ENCODE measurements around the gene ISOC2. TPM values are rescaled to one million over a fixed set of nuclear protein-coding genes. Genes with fewer than 3 reads are reported as not detected.

Gene ISOC2
- polyA plus RNA-seq, 4 donors, result 28.8 to 164 (median 78.4) TPM

DNA sequence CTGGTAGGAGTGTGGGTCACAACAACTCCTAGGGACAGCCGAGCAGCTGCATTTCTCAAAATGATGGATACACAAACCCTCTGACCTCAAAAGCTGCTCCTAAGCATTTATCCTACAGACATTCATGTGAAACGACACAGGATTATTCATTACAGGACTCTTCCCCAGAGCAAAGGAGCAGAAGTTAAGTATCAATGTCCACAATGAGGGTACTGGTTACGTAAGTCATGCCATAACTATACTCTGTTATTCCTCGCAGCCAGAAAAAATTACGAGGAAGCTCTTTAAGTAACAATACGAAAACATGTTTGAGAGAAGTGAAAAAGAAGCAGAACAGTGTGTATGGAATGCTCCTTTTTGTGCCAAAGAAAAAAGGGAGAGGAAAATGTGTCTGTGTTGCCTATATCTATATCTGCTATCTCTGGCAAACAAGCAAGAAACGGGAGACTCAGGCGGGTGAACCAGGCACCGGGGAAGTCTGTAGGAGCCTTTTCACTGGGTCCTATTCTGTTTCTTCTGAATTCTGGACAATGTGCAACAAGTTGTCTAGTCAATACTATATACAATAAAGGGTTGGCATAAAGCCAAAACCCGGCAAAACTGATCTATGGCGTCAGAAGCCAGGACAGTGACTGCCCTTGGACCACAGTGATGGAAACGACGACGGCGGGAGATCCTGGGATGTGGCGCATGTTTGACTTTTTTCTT lies 1.3 kb downstream of the ISOC2 start:
- WGBS, 3 donors, result 20 to 31% (median 30%) methylated on average over 16 of the region's 16 CpGs
- peaks cover 0 to 19% (median 0%) of the 10 kb centered on the region in 3 donors for H3K36me3 ChIP-seq (ENCODE audit: control insufficient read depth in 3 of 3, insufficient read depth in 2 of 3, low read depth in 1 of 3, low read length in 3 of 3)
- H3K4me1 ChIP-seq (ENCODE audit: control insufficient read depth in 3 of 3, insufficient read depth in 2 of 3, low read depth in 1 of 3, low read length in 2 of 3), result peaks cover 0 to 23% (median 2%) of the 10 kb centered on the region in 3 donors
- H3K9me3 ChIP-seq (ENCODE audit: control insufficient read depth in 2 of 2, insufficient read depth in 1 of 2, low read depth in 1 of 2, low read length in 1 of 2), result no peaks in the 10 kb centered on the region
- no peak for FAIRE-seq
- peak; percentile 30 to 65 for DNase-seq
- peak overlapping the region in 1 of 3 donors; percentile 74 for H3K4me3 ChIP-seq (ENCODE audit: low read depth in 1 of 3, low read length in 3 of 3)
- H3K27me3 ChIP-seq (ENCODE audit: control insufficient read depth in 3 of 3, insufficient read depth in 3 of 3, low read length in 3 of 3), result peaks cover 0 to 10% (median 0%) of the 10 kb centered on the region in 3 donors
- H3K27ac ChIP-seq (ENCODE audit: low read depth in 1 of 3, low read length in 2 of 3), result peak overlapping the region in 2 of 3 donors; percentile 90 to 96

DNA sequence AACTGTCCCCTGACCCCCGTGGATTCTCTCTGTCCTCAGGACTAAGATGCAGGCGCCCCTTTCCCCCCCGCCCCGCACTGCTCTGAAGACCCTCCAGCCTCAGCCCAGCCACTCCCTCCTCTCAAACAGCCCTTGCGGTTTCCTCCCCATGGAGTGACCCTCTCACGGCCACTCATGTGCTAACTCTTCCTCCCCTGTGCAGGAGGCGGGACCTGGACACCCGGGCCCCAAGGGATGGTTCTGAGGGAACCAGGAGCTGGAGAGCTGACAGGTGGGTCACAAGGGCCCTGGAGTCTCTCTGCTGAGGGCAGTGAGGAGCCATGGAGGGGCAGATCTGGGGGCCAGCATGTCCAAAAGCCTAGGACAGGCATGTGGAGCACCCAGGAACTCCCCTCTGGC lies 1.9 kb downstream of the ISOC2 start:
- Histone ChIP-seq H3K36me3 (ENCODE audit: control insufficient read depth in 3 of 3, insufficient read depth in 2 of 3, low read depth in 1 of 3, low read length in 3 of 3) (peaks cover 0 to 23% (median 0%) of the 10 kb centered on the region in 3 donors), H3K4me3 (ENCODE audit: low read depth in 1 of 3, low read length in 3 of 3) (no peak overlapping the region), H3K27ac (ENCODE audit: low read depth in 1 of 3, low read length in 2 of 3) (peak overlapping the region in 1 of 3 donors; percentile 90), H3K4me1 (ENCODE audit: control insufficient read depth in 3 of 3, insufficient read depth in 2 of 3, low read depth in 1 of 3, low read length in 2 of 3) (peaks cover 0 to 23% (median 2%) of the 10 kb centered on the region in 3 donors), H3K27me3 (ENCODE audit: control insufficient read depth in 3 of 3, insufficient read depth in 3 of 3, low read length in 3 of 3) (peaks cover 0 to 10% (median 0%) of the 10 kb centered on the region in 3 donors), H3K9me3 (ENCODE audit: control insufficient read depth in 2 of 2, insufficient read depth in 1 of 2, low read depth in 1 of 2, low read length in 1 of 2) (no peaks in the 10 kb centered on the region)
- no peak for FAIRE-seq
- WGBS, 3 donors, result 64 to 79% (median 77%) methylated on average over 8 of the region's 8 CpGs
- no peak for DNase-seq

DNA sequence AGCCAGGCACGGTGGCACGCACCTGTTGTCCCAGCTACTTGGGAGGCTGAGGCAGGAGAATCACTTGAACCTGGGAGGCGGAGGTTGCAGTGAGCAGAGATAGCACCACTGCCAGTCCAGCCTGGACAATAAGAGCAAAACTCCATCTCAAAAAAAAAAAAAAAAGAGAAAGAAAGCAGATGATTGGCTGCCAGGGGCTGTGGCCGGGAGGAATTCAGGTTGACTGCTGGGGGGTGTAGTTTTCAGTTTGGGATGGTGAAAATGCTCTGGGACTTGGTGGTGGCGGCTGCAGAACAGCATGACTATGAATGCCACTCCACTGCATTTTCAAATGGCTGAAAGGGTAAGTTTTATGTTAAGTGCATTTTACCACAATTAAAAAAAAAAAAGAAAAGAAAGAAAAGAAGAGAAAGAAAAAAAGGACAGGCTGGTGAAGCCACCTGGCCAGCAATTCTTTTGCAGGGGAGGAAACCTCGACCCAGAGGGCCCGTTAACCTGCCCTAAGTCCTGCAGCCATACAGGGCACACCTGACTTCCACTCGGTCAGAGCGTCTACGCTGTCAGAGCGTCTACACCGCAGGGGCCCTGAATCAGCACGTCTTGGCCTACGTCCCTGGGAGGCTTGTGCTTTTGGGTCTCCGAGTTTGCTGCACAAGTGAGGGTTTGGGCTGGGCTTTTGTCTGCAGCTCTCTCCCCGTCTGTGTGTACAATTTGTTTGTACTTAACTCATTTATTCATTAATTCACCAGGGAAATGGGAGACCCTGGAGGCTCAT lies 3.6 kb downstream of the ISOC2 start:
- Histone ChIP-seq H3K9me3 (ENCODE audit: control insufficient read depth in 2 of 2, insufficient read depth in 1 of 2, low read depth in 1 of 2, low read length in 1 of 2) (no peaks in the 10 kb centered on the region), H3K4me3 (ENCODE audit: low read depth in 1 of 3, low read length in 3 of 3) (no peak overlapping the region), H3K4me1 (ENCODE audit: control insufficient read depth in 3 of 3, insufficient read depth in 2 of 3, low read depth in 1 of 3, low read length in 2 of 3) (peaks cover 0 to 28% (median 2%) of the 10 kb centered on the region in 3 donors), H3K36me3 (ENCODE audit: control insufficient read depth in 3 of 3, insufficient read depth in 2 of 3, low read depth in 1 of 3, low read length in 3 of 3) (peaks cover 0 to 30% (median 7%) of the 10 kb centered on the region in 3 donors), H3K27ac (ENCODE audit: low read depth in 1 of 3, low read length in 2 of 3) (no peak overlapping the region), H3K27me3 (ENCODE audit: control insufficient read depth in 3 of 3, insufficient read depth in 3 of 3, low read length in 3 of 3) (peaks cover 0 to 3% (median 0%) of the 10 kb centered on the region in 3 donors)
- no peak for DNase-seq
- FAIRE-seq, result no peak
- WGBS, 3 donors, result 81 to 84% (median 83%) methylated on average over 16 of the region's 16 CpGs

DNA sequence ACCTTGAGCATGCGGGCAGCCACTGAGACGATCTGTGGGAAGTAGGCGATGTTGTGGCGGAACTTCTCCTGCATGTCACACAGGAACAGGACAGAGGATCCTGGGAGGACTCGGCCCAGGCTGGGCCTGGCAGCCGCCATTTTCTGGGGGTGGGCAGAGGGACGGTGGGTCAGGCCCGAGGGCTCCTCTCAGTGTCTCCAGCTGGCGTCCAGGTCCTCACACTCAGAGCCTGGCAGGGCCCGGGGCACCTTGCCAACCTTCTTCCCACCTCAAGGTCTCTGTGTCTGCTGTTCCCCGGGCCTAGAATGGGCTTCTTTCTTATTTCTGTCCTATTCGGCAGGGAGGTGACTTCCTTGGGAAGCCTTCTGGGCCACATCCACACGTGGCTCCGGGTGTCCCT lies 5.1 kb downstream of the ISOC2 start:
- no peak overlapping the region for H3K4me3 ChIP-seq (ENCODE audit: low read depth in 1 of 3, low read length in 3 of 3)
- H3K9me3 ChIP-seq (ENCODE audit: control insufficient read depth in 2 of 2, insufficient read depth in 1 of 2, low read depth in 1 of 2, low read length in 1 of 2), result no peaks in the 10 kb centered on the region
- FAIRE-seq (no peak), DNase-seq (no peak)
- WGBS, 3 donors, result 85 to 92% (median 91%) methylated on average over 14 of the region's 14 CpGs
- peaks cover 0 to 30% (median 7%) of the 10 kb centered on the region in 3 donors for H3K36me3 ChIP-seq (ENCODE audit: control insufficient read depth in 3 of 3, insufficient read depth in 2 of 3, low read depth in 1 of 3, low read length in 3 of 3)
- peaks cover 0 to 28% (median 5%) of the 10 kb centered on the region in 3 donors for H3K4me1 ChIP-seq (ENCODE audit: control insufficient read depth in 3 of 3, insufficient read depth in 2 of 3, low read depth in 1 of 3, low read length in 2 of 3)
- peaks cover 4 to 15% (median 5%) of the 10 kb centered on the region in 3 donors for H3K27me3 ChIP-seq (ENCODE audit: control insufficient read depth in 3 of 3, insufficient read depth in 3 of 3, low read length in 3 of 3)
- no peak overlapping the region for H3K27ac ChIP-seq (ENCODE audit: low read depth in 1 of 3, low read length in 2 of 3)

- Histone ChIP-seq H3K9me3 (ENCODE audit: control insufficient read depth in 2 of 2, insufficient read depth in 1 of 2, low read depth in 1 of 2, low read length in 1 of 2) (no peaks in the 10 kb centered on the region), H3K27me3 (ENCODE audit: control insufficient read depth in 3 of 3, insufficient read depth in 3 of 3, low read length in 3 of 3) (peaks cover 5 to 19% (median 7%) of the 10 kb centered on the region in 3 donors), H3K27ac (ENCODE audit: low read depth in 1 of 3, low read length in 2 of 3) (no peak overlapping the region), H3K4me3 (ENCODE audit: low read depth in 1 of 3, low read length in 3 of 3) (no peak overlapping the region), H3K4me1 (ENCODE audit: control insufficient read depth in 3 of 3, insufficient read depth in 2 of 3, low read depth in 1 of 3, low read length in 2 of 3) (peaks cover 0 to 22% (median 3%) of the 10 kb centered on the region in 3 donors), H3K36me3 (ENCODE audit: control insufficient read depth in 3 of 3, insufficient read depth in 2 of 3, low read depth in 1 of 3, low read length in 3 of 3) (peaks cover 0 to 30% (median 7%) of the 10 kb centered on the region in 3 donors)
- WGBS, 3 donors, result 86 to 91% (median 89%) methylated on average over 11 of the region's 11 CpGs
- FAIRE-seq (no peak), DNase-seq (no peak)
These were observed 5.7 kb downstream of the ISOC2 start for GRCh38 chr19:55455576-55456235.

- H3K4me3 ChIP-seq (ENCODE audit: low read depth in 1 of 3, low read length in 3 of 3), result no peak overlapping the region
- H3K36me3 ChIP-seq (ENCODE audit: control insufficient read depth in 3 of 3, insufficient read depth in 2 of 3, low read depth in 1 of 3, low read length in 3 of 3), result peaks cover 0 to 30% (median 7%) of the 10 kb centered on the region in 3 donors
- no peak overlapping the region for H3K27ac ChIP-seq (ENCODE audit: low read depth in 1 of 3, low read length in 2 of 3)
- H3K9me3 ChIP-seq (ENCODE audit: control insufficient read depth in 2 of 2, insufficient read depth in 1 of 2, low read depth in 1 of 2, low read length in 1 of 2), result no peaks in the 10 kb centered on the region
- peak; percentile 30 to 46 for DNase-seq
- H3K4me1 ChIP-seq (ENCODE audit: control insufficient read depth in 3 of 3, insufficient read depth in 2 of 3, low read depth in 1 of 3, low read length in 2 of 3), result peaks cover 0 to 14% (median 3%) of the 10 kb centered on the region in 3 donors
- WGBS, 3 donors, result 79 to 88% (median 84%) methylated on average over 13 to 14 of the region's 14 CpGs
- H3K27me3 ChIP-seq (ENCODE audit: control insufficient read depth in 3 of 3, insufficient read depth in 3 of 3, low read length in 3 of 3), result peaks cover 5 to 25% (median 11%) of the 10 kb centered on the region in 3 donors
- no peak for FAIRE-seq
These were observed 6.6 kb downstream of the ISOC2 start for GRCh38 chr19:55454787-55455243.

DNA sequence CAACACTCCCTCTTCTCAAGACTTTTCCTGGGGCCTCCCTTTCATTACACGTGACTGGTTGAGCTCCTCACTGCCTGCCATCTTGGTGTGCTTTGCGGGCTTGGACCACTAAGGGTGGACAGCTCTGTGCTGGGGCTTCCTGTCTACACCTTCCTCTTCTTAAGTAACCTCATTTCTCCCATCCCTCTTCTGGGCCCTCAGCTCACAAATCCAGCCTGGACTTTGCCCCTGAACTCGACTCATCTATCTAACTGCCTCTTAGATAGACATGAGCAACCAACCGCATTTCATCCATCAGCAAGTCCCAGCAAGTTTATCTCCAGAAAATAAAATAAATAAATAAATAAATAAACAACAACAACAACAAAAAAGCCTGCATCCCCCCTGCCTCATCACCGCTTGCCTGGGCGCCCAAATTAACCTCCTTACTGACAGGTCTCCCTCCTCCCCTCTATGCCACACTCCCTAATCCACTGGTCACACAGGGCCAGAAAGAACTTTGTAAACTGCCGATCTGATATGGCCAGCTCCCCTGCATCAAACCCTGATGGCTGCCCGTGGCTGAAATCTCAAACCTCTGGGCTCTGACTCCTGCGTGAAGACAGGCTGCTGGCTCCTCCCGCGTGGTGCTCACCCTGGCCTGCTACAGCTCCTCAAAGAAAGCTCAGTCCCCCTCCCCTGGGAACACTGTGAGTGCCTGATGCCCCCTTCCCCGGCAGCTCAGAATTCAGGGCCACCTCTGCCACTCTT lies 7.8 kb downstream of the ISOC2 start:
- peak in 1 of 2 donors; percentile 46 for DNase-seq
- FAIRE-seq, result no peak
- 81 to 86% (median 82%) methylated on average over 12 of the region's 12 CpGs for WGBS, 3 donors

More for the DNA sequence above, 7.8 kb downstream of the ISOC2 start:
- H3K4me3 ChIP-seq (ENCODE audit: low read depth in 1 of 3, low read length in 3 of 3), result no peak overlapping the region
- no peaks in the 10 kb centered on the region for H3K9me3 ChIP-seq (ENCODE audit: control insufficient read depth in 2 of 2, insufficient read depth in 1 of 2, low read depth in 1 of 2, low read length in 1 of 2)
- peaks cover 0 to 10% (median 3%) of the 10 kb centered on the region in 3 donors for H3K4me1 ChIP-seq (ENCODE audit: control insufficient read depth in 3 of 3, insufficient read depth in 2 of 3, low read depth in 1 of 3, low read length in 2 of 3)
- peaks cover 5 to 32% (median 17%) of the 10 kb centered on the region in 3 donors for H3K27me3 ChIP-seq (ENCODE audit: control insufficient read depth in 3 of 3, insufficient read depth in 3 of 3, low read length in 3 of 3)
- H3K36me3 ChIP-seq (ENCODE audit: control insufficient read depth in 3 of 3, insufficient read depth in 2 of 3, low read depth in 1 of 3, low read length in 3 of 3), result peaks cover 0 to 30% (median 7%) of the 10 kb centered on the region in 3 donors
- H3K27ac ChIP-seq (ENCODE audit: low read depth in 1 of 3, low read length in 2 of 3), result no peak overlapping the region

All from small intestine (tissue), 7 donors.